ENCODE measurements around the gene CKM.

CKM gene

DNA sequence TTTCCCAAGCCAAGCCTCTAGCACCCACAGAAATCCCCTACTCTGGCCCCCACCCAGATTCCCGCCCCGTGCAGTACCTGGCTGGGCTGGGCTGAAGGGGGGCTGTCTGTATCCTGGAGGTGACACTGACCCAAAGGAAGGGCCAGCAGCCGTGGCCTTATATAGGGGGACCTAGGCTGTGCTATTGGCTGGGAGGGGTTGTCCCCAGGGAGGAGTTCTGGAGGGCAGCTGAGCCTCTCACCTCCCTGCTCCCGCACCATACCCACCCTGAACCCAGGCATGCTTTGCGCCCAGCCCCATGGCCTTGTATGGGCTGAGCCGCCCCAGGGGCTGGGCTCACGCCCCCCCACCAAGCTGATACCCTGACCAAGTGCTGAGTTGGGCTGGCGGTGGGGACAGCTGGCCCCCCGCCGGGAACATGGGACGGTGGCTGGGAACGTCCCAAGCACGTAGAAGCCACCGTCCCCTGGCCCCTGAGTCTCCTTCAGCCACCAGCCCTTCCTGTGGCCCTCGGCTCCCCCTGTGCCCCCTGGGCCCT, at the start of gene CKM:
Gene CKM, minus strand, starts transcription at position 132 of the 538 bp plus-strand sequence. CDS start 3,162 bp downstream, outside the sequence.
- DNase-seq (ENCODE audit: low spot score) = no peak

GRCh38 chr19:45370410-45371204, 47.9 kb upstream of the CKM start, which contains the start of gene ERCC2:
TSS of gene ERCC2 (minus strand) at chr19:45370573. CDS start at chr19:45370540, 33 bp downstream.
- peak; percentile 99 for DNase-seq (ENCODE audit: low spot score)

DNA sequence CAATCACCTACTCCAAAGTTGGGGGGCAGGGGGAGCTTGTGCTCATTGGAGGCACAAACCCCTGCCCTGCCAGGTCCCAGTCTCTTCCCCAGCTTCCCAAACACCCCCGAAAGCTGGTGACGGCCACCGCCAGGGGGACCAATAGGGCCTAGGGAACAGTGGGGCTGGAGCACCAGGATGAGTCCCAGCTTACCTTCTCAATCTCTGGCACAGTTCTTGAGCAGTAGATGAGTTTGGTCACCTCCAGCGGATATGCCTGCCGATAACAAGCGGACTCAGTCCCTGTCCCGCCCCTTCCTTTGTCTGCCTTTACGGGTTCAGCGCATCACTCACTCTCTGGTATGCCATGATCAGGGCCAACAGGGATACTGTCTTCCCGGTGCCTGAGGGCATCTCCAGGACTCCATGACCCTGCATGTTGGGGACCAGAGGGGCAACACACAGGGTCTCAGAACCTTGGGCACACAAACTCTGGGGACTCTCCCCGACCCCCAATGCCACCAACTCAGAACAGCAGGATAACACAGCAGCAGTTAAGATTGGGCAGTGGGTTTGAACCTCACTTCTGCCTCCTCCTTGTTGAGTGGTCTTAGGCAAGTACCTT, 46.2 kb upstream of the CKM start:
- no peak for DNase-seq (ENCODE audit: low spot score)

DNA sequence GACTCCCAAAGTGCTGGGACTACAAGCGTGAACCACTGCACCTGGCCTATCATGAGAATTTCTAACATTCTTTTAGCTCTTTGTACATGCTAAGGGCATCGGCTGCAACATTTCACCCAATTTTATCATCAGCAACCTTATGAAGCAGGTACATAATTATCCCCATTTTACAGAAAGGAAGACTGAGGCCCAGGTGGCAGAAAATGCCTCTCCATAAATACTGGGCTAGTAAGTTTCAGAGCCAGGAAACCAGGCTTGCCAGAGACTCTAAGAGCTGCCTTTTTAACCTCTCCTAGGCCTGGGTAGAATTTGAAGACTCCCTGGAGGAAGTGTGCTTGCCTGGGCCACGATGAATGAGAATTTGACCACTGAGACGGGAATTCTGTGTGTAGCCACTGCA, 45.5 kb upstream of the CKM start:
- DNase-seq (ENCODE audit: low spot score) = no peak

DNA sequence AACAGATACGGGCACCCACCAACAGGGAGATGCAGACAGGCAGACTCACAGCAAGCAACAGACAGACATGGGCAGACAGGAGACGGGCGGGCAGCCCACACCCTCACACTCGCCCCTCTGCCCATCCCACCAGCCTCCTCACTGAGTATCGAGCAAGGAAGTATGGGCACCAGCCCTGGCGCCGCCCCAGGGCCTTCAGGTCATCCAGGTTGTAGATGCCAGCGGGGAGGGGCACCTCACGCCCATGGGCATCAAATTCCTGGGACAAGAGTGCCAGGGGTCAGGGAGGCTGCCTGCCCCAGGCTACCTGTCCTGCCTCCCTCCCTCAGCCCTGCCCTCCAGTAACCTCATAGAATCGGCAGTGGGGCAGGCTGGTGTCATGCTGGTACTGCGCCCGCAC, 42.0 kb upstream of the CKM start:
- DNase-seq (ENCODE audit: low spot score) = no peak

- DNase-seq (ENCODE audit: low spot score) = no peak
Measured at GRCh38 chr19:45363861-45364459, 41.3 kb upstream of the CKM start.

DNA sequence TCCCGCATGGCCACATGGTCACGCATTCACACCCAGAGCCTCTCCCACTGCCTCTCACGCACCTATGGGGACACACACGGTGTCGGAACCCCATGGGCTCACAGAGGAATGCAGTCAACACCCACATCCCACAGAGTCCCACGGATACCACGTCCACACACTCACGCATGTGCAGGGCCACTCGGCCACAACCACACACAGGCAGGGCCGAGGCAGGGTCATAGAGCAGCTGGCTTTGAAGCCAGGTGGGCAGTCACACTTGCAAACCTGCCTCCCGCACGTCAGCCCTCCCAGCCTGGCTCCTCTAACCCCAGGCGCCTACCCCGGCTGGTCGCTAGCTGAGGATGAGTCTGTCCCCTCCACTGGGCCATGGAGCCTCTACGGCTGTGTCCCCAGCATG, 39.6 kb upstream of the CKM start:
- DNase-seq (ENCODE audit: low spot score) = no peak

- DNase-seq (ENCODE audit: low spot score) = no peak
Measured at GRCh38 chr19:45361608-45362007, 38.9 kb upstream of the CKM start.

GRCh38 chr19:45358213-45358792, 35.6 kb upstream of the CKM start:
- DNase-seq (ENCODE audit: low spot score) = no peak

DNA sequence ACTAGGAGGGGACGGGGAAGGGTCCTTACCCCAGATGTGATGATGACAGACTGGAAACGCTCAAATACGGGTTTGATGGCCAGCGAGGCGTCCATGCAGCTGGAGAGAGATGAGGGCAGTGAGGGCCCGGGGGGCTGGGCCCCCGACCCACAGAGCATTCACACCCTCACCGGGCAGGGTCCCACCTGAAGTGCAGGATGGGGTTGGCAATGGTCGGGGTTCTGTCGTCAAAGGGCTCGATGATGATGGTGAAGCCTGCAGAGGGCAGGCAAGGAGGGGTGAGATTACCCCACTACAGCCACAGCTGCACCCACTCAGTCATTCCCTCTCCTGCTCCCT, 34.7 kb upstream of the CKM start:
- no peak for DNase-seq (ENCODE audit: low spot score)

DNA sequence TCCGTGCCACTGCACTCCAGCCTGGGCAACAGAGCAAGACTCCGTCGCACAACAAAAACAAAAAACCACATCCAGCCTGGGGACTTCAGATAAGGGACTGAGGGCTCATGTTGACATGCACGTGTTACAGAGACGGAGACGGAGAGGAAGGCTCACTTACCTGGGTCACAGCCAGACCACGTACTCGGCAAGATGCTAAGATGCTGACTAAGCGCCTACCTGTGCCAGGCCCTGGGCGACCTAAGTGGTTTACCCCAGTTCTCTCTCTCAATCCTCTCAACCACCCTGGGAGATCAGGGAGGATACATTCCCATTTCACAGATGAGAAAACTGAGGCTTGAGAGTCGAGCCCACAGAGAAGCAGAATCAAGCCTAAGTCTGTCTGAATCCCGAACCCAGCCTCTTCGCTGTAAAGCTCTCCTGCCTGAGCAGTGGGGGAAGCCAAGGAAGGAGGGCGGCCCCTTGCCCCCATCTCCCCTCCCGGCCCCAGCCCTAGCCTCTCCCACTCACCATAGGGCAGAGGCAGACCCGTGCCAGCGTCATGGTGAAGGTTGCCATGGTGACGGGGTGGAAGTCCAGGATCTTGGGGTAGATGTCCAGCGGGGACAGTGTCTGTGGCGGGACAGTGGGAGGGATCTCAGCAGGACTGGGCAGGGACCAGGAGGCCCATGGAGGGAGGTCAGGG, 34.2 kb upstream of the CKM start:
- no peak for DNase-seq (ENCODE audit: low spot score)

- no peak for DNase-seq (ENCODE audit: low spot score)
Measured at GRCh38 chr19:45355910-45356309, 33.2 kb upstream of the CKM start.

- no peak for DNase-seq (ENCODE audit: low spot score)
Measured at GRCh38 chr19:45355402-45355801, 32.7 kb upstream of the CKM start.

DNA sequence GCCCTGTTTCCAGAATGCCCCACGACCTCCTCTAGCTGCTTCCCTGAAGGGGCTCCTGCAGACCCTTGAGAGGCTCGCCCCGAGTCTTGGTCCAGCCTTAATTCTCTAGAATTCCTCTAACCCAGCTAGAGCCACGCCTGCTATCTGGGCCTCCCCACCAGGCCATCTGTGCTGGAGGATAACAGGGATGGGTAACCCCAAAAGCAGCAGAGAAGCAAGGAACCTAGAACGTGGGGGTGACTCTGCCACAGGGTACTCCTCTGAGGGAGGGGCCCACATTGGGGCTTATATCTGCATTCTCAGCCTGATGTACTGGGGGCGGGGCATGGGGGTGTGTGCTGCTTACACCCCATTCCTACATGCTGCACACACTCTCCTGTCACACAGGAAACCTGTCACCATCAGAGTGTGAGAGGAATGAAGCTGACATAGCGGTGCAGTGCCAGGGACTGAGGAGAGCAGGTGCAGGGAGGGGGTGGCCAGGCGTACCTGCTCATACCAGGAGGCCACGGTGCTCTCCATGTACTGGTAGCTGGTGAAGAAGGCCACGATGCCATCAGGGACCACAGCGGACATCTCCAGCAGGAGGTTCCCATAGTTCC, 31.7 kb upstream of the CKM start:
- DNase-seq (ENCODE audit: low spot score) = no peak

GRCh38 chr19:45352914-45353796, 30.5 kb upstream of the CKM start:
- no peak for DNase-seq (ENCODE audit: low spot score)

DNA sequence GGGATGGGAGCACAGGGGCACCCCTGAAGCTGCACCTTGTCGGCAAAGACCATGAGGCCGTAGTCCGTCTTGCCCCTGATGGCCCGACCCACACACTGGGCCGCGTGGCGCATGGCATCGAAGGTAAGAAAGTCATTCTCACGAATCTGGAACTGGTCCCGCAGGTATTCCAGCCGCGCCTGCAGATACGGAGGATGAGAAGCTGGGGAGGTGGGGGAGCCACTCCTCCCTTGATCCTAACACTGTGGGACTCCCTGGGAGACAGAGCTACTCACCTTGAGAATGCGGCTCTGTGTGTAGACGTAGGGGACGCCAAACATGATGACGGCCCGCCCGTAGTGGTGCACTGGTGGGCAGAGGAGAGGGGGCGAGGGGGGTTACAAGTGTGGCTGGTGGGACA, 29.8 kb upstream of the CKM start:
- no peak for DNase-seq (ENCODE audit: low spot score)

DNA sequence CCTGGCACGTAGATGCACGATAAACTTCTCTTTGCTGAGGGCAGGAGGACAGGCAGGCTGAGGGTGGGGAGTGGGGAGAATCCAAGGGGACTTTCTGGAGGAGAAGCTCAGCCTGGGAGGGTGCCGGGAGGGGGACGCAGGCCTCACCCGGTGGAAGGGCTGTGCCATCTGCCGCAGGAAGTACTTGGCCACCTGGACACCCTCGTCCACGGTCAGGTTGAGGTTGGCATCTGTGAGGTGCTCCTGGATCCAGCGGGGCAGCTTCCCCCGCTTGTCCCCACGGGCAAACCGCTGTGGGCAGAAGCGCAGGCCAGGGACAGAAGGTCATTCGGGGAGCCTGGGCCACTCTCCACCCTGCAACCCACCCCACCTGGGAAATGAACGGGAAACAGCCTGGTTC, 29.4 kb upstream of the CKM start:
- DNase-seq (ENCODE audit: low spot score) = no peak

DNA sequence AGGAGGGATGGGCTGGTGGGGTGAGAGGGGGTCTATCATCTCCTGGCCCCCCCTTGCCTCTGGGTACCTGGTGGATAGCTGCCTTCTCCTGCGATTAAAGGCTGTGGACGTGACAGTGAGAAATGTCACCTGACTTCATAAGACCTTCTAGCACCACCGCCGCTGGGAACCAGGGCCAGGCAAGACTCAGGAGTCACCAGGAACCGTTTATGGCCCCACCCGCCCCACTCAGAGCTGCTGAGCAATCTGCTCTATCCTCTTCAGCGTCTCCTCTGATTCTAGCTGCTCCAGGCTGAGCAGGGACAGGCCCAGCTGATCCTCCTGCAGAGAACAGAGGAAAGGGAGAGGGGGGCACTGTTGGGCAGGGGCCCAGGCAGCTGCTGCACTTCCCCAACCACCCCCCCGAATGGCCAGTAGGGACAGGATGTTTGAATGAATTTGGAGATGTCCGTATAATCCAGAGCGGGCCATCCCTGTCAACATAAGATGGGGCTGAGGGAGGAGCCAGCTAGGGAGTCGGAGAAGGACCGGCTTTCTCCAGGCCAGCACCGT, 28.8 kb upstream of the CKM start:
- DNase-seq (ENCODE audit: low spot score) = no peak

DNA sequence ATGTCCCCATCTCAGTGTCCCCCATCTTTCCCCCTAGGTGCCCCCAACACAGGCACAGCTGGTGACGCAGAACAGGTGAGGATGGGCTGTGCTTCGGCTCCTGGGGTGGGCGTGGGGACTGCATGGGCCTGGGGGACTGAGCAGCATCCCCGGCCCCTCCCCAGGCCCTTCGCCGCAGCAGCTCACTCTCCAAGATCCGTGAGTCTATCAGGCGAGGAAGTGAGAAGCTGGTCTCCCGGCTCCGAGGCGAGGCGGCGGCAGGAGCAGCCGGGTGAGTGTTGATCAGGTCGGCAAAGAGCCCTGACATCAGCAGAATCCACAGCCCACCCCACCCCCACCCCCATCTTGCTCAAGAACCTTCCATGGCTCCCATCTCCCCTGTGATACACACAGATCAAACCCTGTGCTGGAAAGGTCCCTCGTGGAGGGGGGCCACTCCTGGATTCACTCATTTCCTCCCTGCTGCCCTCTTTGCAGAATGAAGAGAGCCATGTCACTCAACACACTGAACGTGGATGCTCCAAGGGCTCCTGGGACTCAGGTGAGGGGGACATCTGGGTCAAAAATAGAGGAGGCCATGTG, 27.9 kb upstream of the CKM start:
- no peak for DNase-seq (ENCODE audit: low spot score)

DNA sequence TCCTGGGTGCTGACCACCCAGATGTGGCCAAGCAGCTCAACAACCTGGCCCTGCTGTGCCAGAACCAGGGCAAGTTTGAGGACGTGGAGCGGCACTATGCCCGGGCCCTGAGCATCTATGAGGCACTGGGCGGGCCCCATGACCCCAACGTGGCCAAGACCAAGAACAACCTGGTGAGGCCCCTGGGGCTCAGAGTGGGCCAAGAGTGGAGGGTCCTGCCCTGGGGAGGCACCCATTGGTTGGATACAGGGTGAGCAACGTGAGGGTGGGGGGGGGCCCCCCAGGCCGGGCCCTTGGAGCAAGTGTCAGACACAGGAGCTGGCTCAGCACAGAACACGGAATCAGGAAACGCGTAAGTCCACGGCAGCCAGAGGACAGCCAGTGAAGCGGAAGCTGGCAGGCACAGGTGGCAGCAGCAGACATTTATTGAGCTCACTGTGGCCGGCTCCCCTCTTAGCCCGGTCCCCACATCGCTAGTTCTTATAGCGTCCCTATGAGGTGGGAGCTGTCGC, 26.8 kb upstream of the CKM start:
- no peak for DNase-seq (ENCODE audit: low spot score)
